K562 (cell line): Measurements from ENCODE around the gene OXTR. TPM values are rescaled to one million over a fixed set of nuclear protein-coding genes. Genes with fewer than 3 reads are reported as not detected.

Experiments used
- ATAC-seq: fragments of 200-7000 bp; cut with Tn5 transposase; 3 replicates; pipeline ENCODE4 v1.9.1; 2020; ENCODE audit warnings: moderate library complexity
- BruUV-seq: library from RNA; stranded (reverse); fragments of 400-500 nt; replicated peaks from 2 replicates; lab custom pipeline; 2021; lab: Mats Ljungman, UMichigan
- CTCF ChIA-PET: fragments of 300-600 bp; formaldehyde crosslinking; extraction: SDS; loops from one replicate; lab custom pipeline; 2021; ENCODE audit warnings: low intra/inter-chr PET ratio; lab: Yijun Ruan, JAX
- POLR2A ChIA-PET: fragments of 300-600, 350-650 bp; sonication (Branson Sonifier 250); formaldehyde crosslinking; extraction: SDS; loops from one replicate; lab custom pipeline; 2021; ENCODE audit warnings: antibody characterized with exemption, inconsistent platforms; lab: Yijun Ruan, JAX
- DNase-seq, 4 experiments: peaks; one replicate each; pipeline versions ENCODE4 v3.0.0 to v3.0.0-alpha.2; 2011 to 2018; ENCODE audit warnings: low spot score in 3 of 4, mixed read lengths in 3 of 4; ENCODE audit errors: extremely low read depth in 1 of 4
- FAIRE-seq: peaks from 2 replicates; lab custom pipeline; 2011; peaks lifted over from hg19 to GRCh38; lab: Jason Lieb, UNC
- H2AFZ ChIP-seq: 2 replicates; pipeline ENCODE4 v1.6.0; 2011; ENCODE audit warnings: low read depth, low read length, control low read depth, inconsistent platforms
- H3K27ac ChIP-seq: fragments of 200-600 bp; 3 replicates; pipeline ENCODE4 v1.8.0; 2011; ENCODE audit warnings: low read depth, mild to moderate bottlenecking, control low read depth, inconsistent platforms, low read length, moderate library complexity, mixed read lengths; ENCODE audit errors: extremely low read depth
- H3K27me3 ChIP-seq, 2 experiments: fragments of 300-600 bp in 1 of 2; 2 replicates in 1 of 2; 3 replicates in 1 of 2; pipeline versions ENCODE4 v1.6.0 to v1.8.0; 2011; ENCODE audit warnings: inconsistent platforms in 2 of 2, low read length in 2 of 2, mild to moderate bottlenecking in 1 of 2, mixed read lengths in 1 of 2, moderate library complexity in 1 of 2; ENCODE audit not compliant: control insufficient read depth in 2 of 2, insufficient read depth in 2 of 2
- H3K36me3 ChIP-seq: fragments of 300-600 bp; 3 replicates; pipeline ENCODE4 v1.8.0; 2011; ENCODE audit warnings: mild to moderate bottlenecking, low read length, inconsistent platforms; ENCODE audit not compliant: control insufficient read depth, insufficient read depth
- H3K4me1 ChIP-seq, 2 experiments: fragments of 200-600 bp in 1 of 2; replicated peaks in 1 of 2; 2 replicates in 1 of 2; 3 replicates in 1 of 2; pipeline versions ENCODE4 v1.5.1 to v1.8.0; 2011; ENCODE audit warnings: inconsistent platforms in 2 of 2, low read length in 2 of 2, mild to moderate bottlenecking in 1 of 2, mixed read lengths in 1 of 2, moderate library complexity in 1 of 2; ENCODE audit not compliant: control insufficient read depth in 2 of 2, insufficient read depth in 2 of 2
- H3K4me2 ChIP-seq: 2 replicates; pipeline ENCODE4 v1.6.1; 2011; ENCODE audit warnings: low read length, control low read depth, inconsistent platforms, mixed read lengths; ENCODE audit not compliant: insufficient read depth
- H3K4me3 ChIP-seq: fragments of 200-600 bp; sonication (generic), shearing (Covaris generic); 2 replicates; pipeline ENCODE4 v1.5.1; 2016; ENCODE audit warnings: control low read depth, inconsistent platforms
- H3K79me2 ChIP-seq: fragments of 200-600 bp; 3 replicates; pipeline ENCODE4 v1.8.0; 2011; ENCODE audit warnings: low read length, inconsistent platforms; ENCODE audit not compliant: control insufficient read depth, insufficient read depth
- H3K9ac ChIP-seq, 2 experiments: 2 replicates each; pipeline versions ENCODE4 v1.6.0 to v1.6.1; 2011; ENCODE audit warnings: low read depth in 2 of 2, low read length in 2 of 2, control low read depth in 1 of 2, inconsistent platforms in 1 of 2, mild to moderate bottlenecking in 1 of 2, mixed read lengths in 1 of 2; ENCODE audit not compliant: insufficient read depth in 1 of 2
- H3K9me1 ChIP-seq: one replicate; pipeline ENCODE4 v1.6.0; 2011; ENCODE audit warnings: inconsistent platforms, mild to moderate bottlenecking, low read length, moderate library complexity; ENCODE audit not compliant: control insufficient read depth, insufficient read depth
- H3K9me3 ChIP-seq: replicated peaks from 2 replicates; pipeline ENCODE4 v1.5.1; 2011; ENCODE audit warnings: low read depth, low read length, inconsistent platforms; ENCODE audit not compliant: control insufficient read depth, insufficient read depth
- H4K20me1 ChIP-seq: replicated peaks from 2 replicates; pipeline ENCODE4 v1.6.1; 2011; ENCODE audit warnings: low read length, inconsistent platforms, mixed read lengths; ENCODE audit not compliant: control insufficient read depth, insufficient read depth
- BMI1 ChIP-seq: fragments of 150-350 bp; IDR thresholded peaks from 2 replicates; pipeline ENCODE4 v1.6.1; 2014; ENCODE audit warnings: low read length
- CHD1 ChIP-seq: fragments of 200-600 bp; sonication (generic); IDR thresholded peaks from one replicate; pipeline ENCODE4 v1.6.1; 2012; ENCODE audit warnings: mild to moderate bottlenecking, moderate library complexity, low read length, inconsistent platforms
- DPF2 ChIP-seq: fragments of 450-650 bp; IDR thresholded peaks from 2 replicates; pipeline ENCODE4 v1.6.1; 2016
- GABPB2 ChIP-seq: fragments of 250-450 bp; sonication (Bioruptor Pico); conservative IDR thresholded peaks from 2 replicates; pipeline ENCODE4 v1.5.1; 2021; ENCODE audit warnings: mild to moderate bottlenecking
- HDGF ChIP-seq: fragments of 450-650 bp; IDR thresholded peaks from 2 replicates; pipeline ENCODE4 v1.6.1; 2016
- HNRNPUL1 ChIP-seq: fragments of 200-400 bp; formaldehyde crosslinking; IDR thresholded peaks from 2 replicates; pipeline ENCODE4 v1.6.1; 2017; ENCODE audit warnings: low read length
- MLLT1 ChIP-seq, 2 experiments: fragments of 450-650 bp; IDR thresholded peaks; 2 replicates each; pipeline ENCODE4 v1.6.1; 2016
- NKRF ChIP-seq: fragments of 450-650 bp; IDR thresholded peaks from 2 replicates; pipeline ENCODE4 v1.6.1; 2016; ENCODE audit warnings: borderline replicate concordance
- PCBP1 ChIP-seq: fragments of 200-400 bp; formaldehyde crosslinking; IDR thresholded peaks from 2 replicates; pipeline ENCODE4 v1.6.1; 2018; ENCODE audit warnings: mild to moderate bottlenecking, low read depth, low read length; ENCODE audit not compliant: poor library complexity, severe bottlenecking
- RCOR1 ChIP-seq, 2 experiments: IDR thresholded peaks; 2 replicates each; pipeline ENCODE4 v1.6.1; 2012; ENCODE audit warnings: low read depth in 2 of 2, low read length in 2 of 2, borderline replicate concordance in 1 of 2, improper control_type of control experiment in 1 of 2
- SIRT6 ChIP-seq: IDR thresholded peaks from one replicate; pipeline ENCODE4 v1.6.1; 2012; ENCODE audit warnings: low read depth, mild to moderate bottlenecking, control low read depth, inconsistent platforms, low read length, moderate library complexity
- STAG1 ChIP-seq: sonication (generic); formaldehyde crosslinking; IDR thresholded peaks from 2 replicates; pipeline ENCODE4 v1.5.0; 2020; ENCODE audit warnings: missing genetic modification reagents, borderline replicate concordance
- UBTF ChIP-seq, 2 experiments: IDR thresholded peaks; 2 replicates each; pipeline ENCODE4 v1.6.1; 2012; ENCODE audit warnings: improper control_type of control experiment in 2 of 2, low read depth in 2 of 2, low read length in 2 of 2, borderline replicate concordance in 1 of 2
- ZFPM2 ChIP-seq: fragments of 250-450 bp; sonication (Bioruptor Pico); IDR thresholded peaks from 2 replicates; pipeline ENCODE4 v1.5.1; 2022; ENCODE audit warnings: mild to moderate bottlenecking
- ZNF165 ChIP-seq: fragments of 250-450 bp; sonication (Bioruptor Pico); IDR thresholded peaks from 2 replicates; pipeline ENCODE4 v1.4.0; 2020; ENCODE audit warnings: borderline replicate concordance
- ZNF561 ChIP-seq: fragments of 450-650 bp; formaldehyde crosslinking; conservative IDR thresholded peaks from 2 replicates; pipeline ENCODE4 v1.4.0; 2020; ENCODE audit warnings: mild to moderate bottlenecking, moderate library complexity
- ZNF584 ChIP-seq: fragments of 200-800 bp; sonication (Bioruptor generic); IDR thresholded peaks from 2 replicates; pipeline ENCODE4 v1.6.1; 2016; ENCODE audit warnings: low read depth, mild to moderate bottlenecking, missing genetic modification characterization, missing compliant biosample characterization
- in situ Hi-C: fragments of 300-500 bp; cut with MboI; formaldehyde crosslinking; loops from 4 replicates; pipeline ENCODE4 v1.15.0; 2018; ENCODE audit warnings: inconsistent platforms, mixed read lengths
- intact Hi-C: fragments of 100-400 bp; cut with micrococcal nuclease; formaldehyde crosslinking; loops from 2 replicates; pipeline ENCODE4 v1.14.2; 2022
- polyA plus RNA-seq, 8 experiments: library from polyadenylated mRNA; depleted of rRNA in 4 of 8; stranded (reverse) in 5 of 8; unstranded in 3 of 8; fragments of >200 nt; fragmentation: Nextera tagmentation in 2 of 8; fragmentation: Illumina TruSeq in 1 of 8; extraction: Ambion mirVana in 2 of 8; extraction: Trizol in 1 of 8; gene quantifications; 2 replicates each; pipeline versions ENCODE4 v1.2.1 to v1.2.3, GENCODE V29; 2011 to 2014; ENCODE audit warnings: inconsistent platforms in 1 of 8, missing spikeins in 1 of 8
- total RNA-seq, 7 experiments: library from RNA; depleted of rRNA in 6 of 7; stranded (reverse); fragments of >200 nt in 6 of 7; fragmentation: Illumina TruSeq in 2 of 7; extraction: Trizol in 2 of 7; gene quantifications; 2 replicates each; pipeline versions ENCODE4 v1.2.1 to v1.2.3, GENCODE V29; 2011 to 2021; ENCODE audit warnings: low replicate concordance in 1 of 7

The OXTR gene
- total and polyA plus RNA-seq, 9 of the 15 experiments (the other 6 are each of a cell fraction or from before 2014, with no cell fraction given): 0.14 to 1.3 (median 0.80) TPM

DNA sequence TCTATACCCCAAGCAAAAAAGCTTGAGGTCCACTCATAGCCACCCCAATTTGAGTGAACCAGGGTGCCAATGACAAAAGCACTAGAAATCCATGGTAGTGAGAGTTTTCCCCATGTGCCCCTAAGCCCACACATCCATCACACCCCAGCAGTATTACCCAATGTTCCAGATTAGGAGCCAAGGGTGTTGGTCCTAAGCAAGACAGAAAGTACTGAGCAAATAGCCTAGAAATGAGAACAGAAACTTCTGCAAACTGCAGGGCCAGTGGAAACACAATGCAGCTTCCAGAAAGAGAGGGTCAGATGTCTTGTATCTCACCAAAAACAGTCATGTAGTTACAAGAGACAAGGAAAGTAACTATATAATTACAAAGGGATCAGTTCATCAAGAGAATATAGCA lies 10.9 kb upstream of the OXTR start:
- Histone ChIP-seq H2AFZ (no peak overlapping the region), H3K9ac (no peak overlapping the region), H4K20me1 (no peaks in the 10 kb centered on the region), H3K27me3 (peaks cover 3 to 12% of the 10 kb centered on the region in 2 experiments; a peak in 3 of 5 replicates), H3K27ac (no peak overlapping the region), H3K79me2 (no peaks in the 10 kb centered on the region), H3K4me1 (no peaks in the 10 kb centered on the region), H3K4me3 (no peak overlapping the region), H3K9me3 (no peaks in the 10 kb centered on the region), H3K9me1 (no peaks in the 10 kb centered on the region), H3K4me2 (no peak overlapping the region), H3K36me3 (no peaks in the 10 kb centered on the region)
- no peak for TF ChIP-seq STAG1 (CRISPR knock-in tag)
- no peak for TF ChIP-seq ZFPM2 (CRISPR knock-in tag)
- no peak for TF ChIP-seq DPF2
- TF ChIP-seq SIRT6: no peak
- no peak for TF ChIP-seq RCOR1 (IDR thresholded peaks at IDR 0.05; ENCODE audit: borderline replicate concordance in 1 of 2, low read depth in 2 of 2, low read length in 2 of 2)
- TF ChIP-seq HDGF: no peak
- no peak for TF ChIP-seq BMI1
- TF ChIP-seq CHD1: no peak
- no peak for TF ChIP-seq ZNF584 (CRISPR knock-in tag)
- TF ChIP-seq PCBP1: no peak
- TF ChIP-seq HNRNPUL1: no peak
- TF ChIP-seq ZNF165 (CRISPR knock-in tag): no peak
- TF ChIP-seq NKRF: no peak
- no peak for TF ChIP-seq UBTF (IDR thresholded peaks at IDR 0.05; ENCODE audit: borderline replicate concordance in 1 of 2, low read depth in 2 of 2, low read length in 2 of 2)
- TF ChIP-seq MLLT1 (IDR thresholded peaks at IDR 0.05): no peak
- TF ChIP-seq GABPB2 (CRISPR knock-in tag): no peak
- TF ChIP-seq ZNF561 (CRISPR knock-in tag): no peak
- BruUV-seq: no TSS peak
- no peak for FAIRE-seq
- ATAC-seq: no peak
- no peak for DNase-seq
- in situ Hi-C loops (no loop called here), intact Hi-C loops (no loop called here)
- ChIA-PET POLR2A (interaction anchor here (0.6 kb wide), 1 partner anchor 87 kb away, joined by 3 read pairs; no protein-coding TSS in a partner anchor), CTCF (no interaction called here)
